Spleen (tissue), 11 donors: ENCODE results near the gene FAM3B. TPM values are rescaled to one million over a fixed set of nuclear protein-coding genes. Genes with fewer than 3 reads are reported as not detected.
A peak's percentile ranks its signal among the peaks of the same experiment; 100 is the strongest.

Source experiments
- DNase-seq: peaks from one replicate; pipeline ENCODE4 v3.0.0-alpha.2; 2020
- H3K27ac ChIP-seq, 8 donors: fragments of 200-600 bp; sonication (generic) in 7 of 8; 1 replicate in 4 of 8; 2 replicates in 4 of 8; pipeline versions ENCODE4 v1.5.0 to v1.8.0; 2016 to 2021; ENCODE audit warnings: inconsistent platforms in 4 of 8, mild to moderate bottlenecking in 4 of 8, moderate library complexity in 1 of 8
- H3K27me3 ChIP-seq, 7 donors: fragments of 200-600 bp; sonication (generic) in 6 of 7; replicated peaks in 1 of 7; 1 replicate in 4 of 7; 2 replicates in 3 of 7; pipeline versions ENCODE4 v1.5.0 to v1.8.0; 2016 to 2021; ENCODE audit warnings: inconsistent platforms in 3 of 7, mild to moderate bottlenecking in 1 of 7
- H3K36me3 ChIP-seq, 6 donors: fragments of 200-600 bp; sonication (generic) in 5 of 6; 1 replicate in 4 of 6; 2 replicates in 2 of 6; pipeline versions ENCODE4 v1.5.0 to v1.8.0; 2016 to 2021; ENCODE audit warnings: inconsistent platforms in 2 of 6
- H3K4me1 ChIP-seq, 6 donors: fragments of 200-600 bp; sonication (generic) in 5 of 6; 1 replicate in 3 of 6; 2 replicates in 3 of 6; pipeline versions ENCODE4 v1.5.0 to v1.8.0; 2016 to 2021; ENCODE audit warnings: inconsistent platforms in 3 of 6
- H3K4me3 ChIP-seq, 8 donors: fragments of 200-600 bp; sonication (generic) in 7 of 8; 1 replicate in 4 of 8; 2 replicates in 4 of 8; pipeline versions ENCODE4 v1.5.0 to v1.8.0; 2016 to 2021; ENCODE audit warnings: inconsistent platforms in 4 of 8, mild to moderate bottlenecking in 4 of 8, moderate library complexity in 2 of 8
- H3K9me3 ChIP-seq, 8 donors: fragments of 200-600 bp; sonication (generic) in 7 of 8; 1 replicate in 4 of 8; 2 replicates in 4 of 8; pipeline versions ENCODE4 v1.5.0 to v1.8.0; 2016 to 2021; ENCODE audit warnings: inconsistent platforms in 4 of 8
- CTCF ChIP-seq, 11 experiments: fragments of 200-600 bp in 7 of 11; fragments of 450-650 bp in 4 of 11; sonication (generic) in 4 of 11; IDR thresholded peaks in 8 of 11; conservative IDR thresholded peaks in 3 of 11; 1 replicate in 7 of 11; 2 replicates in 4 of 11; pipeline versions ENCODE4 v1.4.0 to v1.8.0; 2016 to 2021; ENCODE audit warnings: antibody characterized with exemption in 11 of 11, inconsistent platforms in 4 of 11, mild to moderate bottlenecking in 1 of 11
- POLR2A ChIP-seq, 3 donors: fragments of 450-650 bp; IDR thresholded peaks; one replicate each; pipeline ENCODE4 v1.5.1; 2017; ENCODE audit warnings: antibody characterized with exemption in 3 of 3, mild to moderate bottlenecking in 1 of 3
- POLR2AphosphoS5 ChIP-seq, 3 donors: sonication (generic); formaldehyde crosslinking; IDR thresholded peaks; one replicate each; pipeline ENCODE4 v1.5.1; 2017; ENCODE audit warnings: antibody characterized with exemption in 3 of 3
- WGBS, 5 donors: extraction: QIAGEN DNeasy Blood & Tissue Kit in 3 of 5; methylation state at CpG; one replicate each; pipeline versions ENCODE4 v1.1.5 to v1.1.7; 2013 to 2018; 5-methylcytosine and 5-hydroxymethylcytosine counted together
- intact Hi-C: fragments of 100-400 bp; cut with DNase I; formaldehyde crosslinking; loops from one replicate; pipeline ENCODE4 v1.15.0; 2023; ENCODE audit warnings: low total_unique reads
- polyA plus RNA-seq, 3 donors: library from polyadenylated mRNA; stranded (reverse); fragments of 200-250 nt; gene quantifications; one replicate each; pipeline ENCODE4 v1.2.1, GENCODE V29; 2013
- total RNA-seq, 7 donors: library from RNA; depleted of rRNA in 3 of 7; stranded (reverse); fragments of >200 nt in 3 of 7; fragmentation: NEBNext Ultra II Directional in 4 of 7; extraction: Animal tissue kit (Norgen Biotek cat#: 25700) in 4 of 7; gene quantifications; one replicate each; pipeline versions ENCODE4 v1.1.0 to v1.2.1, GENCODE V29; 2016 to 2021
- donor health status: healthy with polysubstance abuse.
- donor health status: DM: no; HTN: no; CAD: no; lungs with moderate emphysema.
- donor health status: DM: no; HTN: no; CAD: no.
- donor health status: Bipolar disorder and iron deficiency.
- donor health status: healthy.
- donor health status: DM: no; HTN: no; CAD: no.
- donor health status: DM: yes; HTN: yes; CAD: no.

The FAM3B gene
- total and polyA plus RNA-seq, 10 donors = 0.77 to 1.9 (median 1.3) TPM; not detected in 3

- DNase-seq = peak; percentile 84
- peaks cover 0 to 91% (median 44%) of the 10 kb centered on the region in 6 donors for H3K36me3 ChIP-seq
- intact Hi-C loops = no loop called here
- peaks cover 0 to 36% (median 21%) of the 10 kb centered on the region in 6 donors for H3K4me1 ChIP-seq
- no peaks in the 10 kb centered on the region for H3K27me3 ChIP-seq
- peak in 1 of 3 donors; percentile 12 for TF ChIP-seq POLR2AphosphoS5 (IDR thresholded peaks at IDR 0.05)
- no peak for TF ChIP-seq CTCF (IDR thresholded peaks at IDR 0.05 in 8 of 11, conservative IDR thresholded peaks at IDR 0.05 in 3 of 11)
- no peak for TF ChIP-seq POLR2A (IDR thresholded peaks at IDR 0.05)
- H3K4me3 ChIP-seq = no peak overlapping the region
- peak overlapping the region in 6 of 8 donors; percentile 23 to 80 (median 64) for H3K27ac ChIP-seq
- WGBS, 5 donors = 30 to 55% (median 46%) methylated on average over 7 of the region's 7 CpGs
- no peaks in the 10 kb centered on the region for H3K9me3 ChIP-seq
These were observed 80.0 kb downstream of the FAM3B start for GRCh38 chr21:41396558-41397075.

GRCh38 chr21:41397471-41397891, 80.9 kb downstream of the FAM3B start:
- Histone ChIP-seq H3K9me3 (no peaks in the 10 kb centered on the region), H3K36me3 (peaks cover 0 to 94% (median 50%) of the 10 kb centered on the region in 6 donors), H3K27ac (peak overlapping the region in 4 of 8 donors; percentile 23 to 80 (median 66)), H3K27me3 (no peaks in the 10 kb centered on the region), H3K4me1 (peaks cover 0 to 36% (median 21%) of the 10 kb centered on the region in 6 donors), H3K4me3 (no peak overlapping the region)
- intact Hi-C loops = no loop called here
- no peak for TF ChIP-seq POLR2A (IDR thresholded peaks at IDR 0.05)
- TF ChIP-seq CTCF (IDR thresholded peaks at IDR 0.05 in 8 of 11, conservative IDR thresholded peaks at IDR 0.05 in 3 of 11) = no peak
- no peak for TF ChIP-seq POLR2AphosphoS5 (IDR thresholded peaks at IDR 0.05)
- 69 to 84% (median 80%) methylated on average over 7 of the region's 7 CpGs for WGBS, 5 donors
- DNase-seq = no peak

GRCh38 chr21:41398251-41398650, 81.7 kb downstream of the FAM3B start:
- WGBS, 5 donors = 85 to 95% (median 94%) methylated on average over 4 of the region's 4 CpGs
- no peak for TF ChIP-seq POLR2A (IDR thresholded peaks at IDR 0.05)
- TF ChIP-seq CTCF (IDR thresholded peaks at IDR 0.05 in 8 of 11, conservative IDR thresholded peaks at IDR 0.05 in 3 of 11) = no peak
- no peak for TF ChIP-seq POLR2AphosphoS5 (IDR thresholded peaks at IDR 0.05)
- no peak for DNase-seq

GRCh38 chr21:41398831-41399230, 82.2 kb downstream of the FAM3B start:
- no peak for DNase-seq
- Histone ChIP-seq H3K27me3 (no peaks in the 10 kb centered on the region), H3K36me3 (peaks cover 0 to 96% (median 63%) of the 10 kb centered on the region in 6 donors), H3K27ac (peak overlapping the region in 1 of 8 donors; percentile 80), H3K4me3 (no peak overlapping the region), H3K9me3 (no peaks in the 10 kb centered on the region), H3K4me1 (peaks cover 0 to 36% (median 21%) of the 10 kb centered on the region in 6 donors)
- WGBS, 5 donors = 95 to 97% (median 96%) methylated on average over 16 of the region's 16 CpGs
- TF ChIP-seq POLR2A (IDR thresholded peaks at IDR 0.05) (no peak), POLR2AphosphoS5 (IDR thresholded peaks at IDR 0.05) (no peak), CTCF (IDR thresholded peaks at IDR 0.05 in 8 of 11, conservative IDR thresholded peaks at IDR 0.05 in 3 of 11) (no peak)
- intact Hi-C loops = no loop called here

More at GRCh38 chr21:41398251-41398650, 81.7 kb downstream of the FAM3B start:
- H3K36me3 ChIP-seq = peaks cover 0 to 96% (median 58%) of the 10 kb centered on the region in 6 donors
- H3K9me3 ChIP-seq = no peaks in the 10 kb centered on the region
- no peaks in the 10 kb centered on the region for H3K27me3 ChIP-seq
- peak overlapping the region in 1 of 8 donors; percentile 80 for H3K27ac ChIP-seq
- H3K4me3 ChIP-seq = no peak overlapping the region
- intact Hi-C loops = no loop called here
- peaks cover 0 to 36% (median 21%) of the 10 kb centered on the region in 6 donors for H3K4me1 ChIP-seq
